Activated CD8-positive, alpha-beta memory T cell treated with anti-CD3 and anti-CD28 coated beads for 4 hours (primary cell): Measurements from ENCODE around the gene TRH.
"Not testable (repeated sequence)": the region's sequence is repeated elsewhere in the genome, so short reads cannot be mapped to it uniquely, and the experiment has no call there.

Experiments
- DNase-seq, 2 donors: peaks; one replicate each; pipeline ENCODE4 v3.0.0-alpha.2; 2020; ENCODE audit warnings: low read depth in 2 of 2

TRH gene

DNA sequence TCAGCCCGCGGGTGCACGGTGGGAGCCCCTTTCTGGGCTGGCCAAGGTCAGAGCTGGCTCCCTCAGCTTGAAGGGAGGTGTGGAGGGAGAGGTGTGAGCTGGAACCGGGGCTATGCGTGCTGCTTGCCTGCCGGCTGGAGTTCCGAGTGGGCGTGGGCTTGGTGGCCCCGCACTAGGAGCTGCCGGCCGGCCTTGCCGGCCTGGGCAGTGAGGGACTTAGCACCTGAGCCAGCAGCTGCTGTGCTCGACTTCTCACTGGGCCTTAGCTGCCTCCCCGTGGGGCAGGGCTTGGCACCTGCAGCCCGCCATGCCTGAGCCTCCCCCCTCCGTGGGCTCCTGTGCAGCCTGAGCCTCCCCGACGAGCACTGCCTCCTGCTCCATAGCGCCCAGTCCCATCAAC is 36.0 kb downstream of the TRH start:
- DNase-seq = no peak

DNA sequence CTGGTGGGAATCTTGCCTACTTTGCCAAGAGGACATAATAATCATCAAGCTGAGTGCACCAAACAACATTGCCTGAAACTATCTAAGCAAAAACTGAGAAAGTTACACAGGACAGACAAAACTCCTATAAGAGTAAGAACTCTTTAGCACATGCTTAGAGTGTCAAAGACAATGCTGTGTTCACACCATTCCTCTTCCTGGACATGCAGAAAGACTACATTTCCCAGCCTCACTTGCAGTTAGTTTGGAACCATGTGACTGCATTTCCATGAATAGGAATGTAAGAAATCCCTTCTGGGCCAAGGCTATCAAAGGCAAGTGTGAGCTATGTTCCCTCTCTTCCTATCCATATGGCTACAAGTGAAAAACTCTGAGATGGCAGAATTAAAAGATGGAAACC is 37.6 kb downstream of the TRH start:
- DNase-seq = not testable (repeated sequence)

DNA sequence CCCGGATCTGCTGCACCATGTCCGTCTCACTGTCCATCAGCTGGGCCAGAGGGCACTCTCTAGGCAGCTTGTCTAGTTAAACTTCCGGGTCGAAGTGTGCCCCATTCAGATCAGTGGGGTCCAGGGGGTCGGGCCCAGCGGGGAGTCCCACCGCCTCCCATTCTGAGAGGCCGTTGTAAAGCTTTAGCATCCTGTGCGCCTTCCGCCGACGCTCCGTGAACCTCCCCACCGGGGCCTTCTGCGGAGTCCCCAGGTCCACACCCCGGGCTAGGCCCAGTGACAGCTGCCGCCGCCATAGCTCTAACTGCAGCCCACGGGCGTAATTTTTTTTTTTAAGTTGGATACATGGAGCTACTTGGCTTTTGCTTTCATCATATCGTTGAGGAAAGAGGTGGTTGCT is 38.7 kb downstream of the TRH start:
- not testable (repeated sequence) for DNase-seq

DNA sequence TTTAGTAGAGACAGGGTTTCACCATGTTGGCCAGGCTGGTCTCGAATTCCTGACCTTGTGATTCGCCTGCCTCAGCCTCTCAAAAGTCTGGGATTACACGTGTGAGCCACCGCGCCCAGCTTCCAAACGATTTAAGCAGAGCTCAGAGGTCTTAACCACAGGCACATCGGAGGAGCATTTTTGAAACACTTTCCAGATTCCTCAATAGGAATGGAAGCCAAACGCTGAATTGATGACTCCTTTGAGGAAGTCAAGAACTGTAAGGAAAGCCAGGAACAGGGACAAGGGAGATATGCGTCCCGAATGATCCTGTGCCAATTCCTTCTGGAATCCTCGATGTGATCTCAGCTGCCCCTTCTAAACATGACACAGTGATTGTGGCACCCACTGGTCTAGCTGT is 40.0 kb downstream of the TRH start:
- no peak for DNase-seq

DNA sequence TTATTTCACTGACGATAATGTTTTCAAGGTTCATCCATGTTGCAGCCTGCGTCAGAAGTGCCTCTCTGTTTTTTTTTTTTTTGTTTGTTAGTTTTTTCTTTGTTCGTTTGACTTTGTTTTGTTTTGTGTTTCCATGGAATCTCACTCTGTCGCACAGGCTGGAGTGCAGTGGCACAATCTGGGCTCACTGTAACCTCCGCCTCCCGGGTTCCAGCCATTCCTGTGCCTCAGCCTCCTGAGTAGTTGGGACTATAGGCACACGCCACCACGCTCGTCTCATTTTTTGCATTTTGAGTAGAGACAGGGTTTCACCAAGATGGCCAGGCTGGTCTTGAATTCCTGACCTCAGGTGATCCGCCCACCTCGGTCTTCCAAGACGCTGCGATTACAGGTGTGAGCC is 43.1 kb downstream of the TRH start:
- not testable (repeated sequence) for DNase-seq

DNA sequence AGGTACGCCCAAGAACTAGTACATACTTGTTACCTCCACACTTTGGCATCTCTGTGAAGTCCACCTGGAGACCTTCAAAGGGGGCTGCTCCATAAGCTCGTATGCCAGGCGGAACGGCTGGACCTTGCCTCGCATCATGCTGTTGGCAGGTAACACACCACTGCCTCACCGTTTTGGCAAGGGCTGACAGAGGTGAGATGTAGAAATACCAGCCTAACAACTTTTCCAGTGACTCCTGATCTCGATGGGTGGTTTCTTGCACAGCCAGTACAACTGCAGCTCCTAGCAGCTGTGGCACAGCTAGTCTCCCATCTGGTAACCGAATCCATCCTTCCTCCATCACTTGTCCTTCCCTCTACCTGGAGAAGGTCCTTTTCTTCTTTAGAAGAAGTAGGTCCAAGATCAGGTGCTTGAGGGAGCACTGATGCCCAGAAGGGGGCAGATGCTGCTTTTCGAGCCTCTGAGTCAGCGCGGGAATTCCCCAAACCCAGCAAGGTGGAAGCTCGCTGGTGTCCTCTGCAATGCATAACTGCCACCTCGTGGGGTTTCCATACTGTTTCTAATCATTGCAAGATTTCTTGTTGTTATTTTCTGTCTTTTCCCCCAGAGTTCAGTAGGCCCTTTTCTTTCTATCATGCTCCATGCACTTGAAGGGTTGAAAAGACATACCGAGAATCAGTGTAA is 51.8 kb downstream of the TRH start:
- DNase-seq = not testable (repeated sequence)

DNA sequence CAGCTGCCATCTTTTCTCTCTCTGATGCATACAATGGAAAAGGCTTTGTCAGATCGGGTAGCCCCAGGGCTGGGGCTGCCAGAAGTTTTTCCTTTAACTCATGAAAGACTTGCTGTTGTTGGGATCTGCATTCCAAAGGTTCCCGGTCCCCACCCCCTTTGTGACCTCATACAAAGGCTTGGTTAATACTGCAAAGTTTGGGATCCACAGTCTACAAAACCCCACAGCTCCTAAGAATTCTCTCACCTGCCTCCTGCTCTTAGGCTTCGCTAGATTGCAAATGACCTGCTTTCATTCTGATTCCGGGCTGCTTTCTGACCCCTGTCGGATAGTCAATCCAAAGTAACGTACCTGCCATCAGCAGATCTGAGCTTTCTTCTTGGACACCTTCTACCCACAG is 52.9 kb downstream of the TRH start:
- DNase-seq = not testable (repeated sequence)
